CD4-positive, alpha-beta T cell (primary cell): Measurements from ENCODE around the gene QRSL1. TPM values are rescaled to one million over a fixed set of nuclear protein-coding genes. Genes with fewer than 3 reads are reported as not detected.

Source experiments
- ATAC-seq: fragments of 200-7000 bp; cut with Tn5 transposase; one replicate; pipeline ENCODE4 v1.10.0; 2022; ENCODE audit warnings: mild to moderate bottlenecking; ENCODE audit not compliant: poor library complexity
- CTCF ChIA-PET: fragments of 350-600 bp; sonication (Branson Sonifier 250); formaldehyde crosslinking; loops from one replicate; lab custom pipeline; 2021; ENCODE audit warnings: antibody characterized with exemption, inconsistent platforms; lab: Charles Lee
- POLR2A ChIA-PET: fragments of 350-600 bp; sonication (Branson Sonifier 250); formaldehyde crosslinking; loops from one replicate; lab custom pipeline; 2021; ENCODE audit warnings: antibody characterized with exemption, inconsistent platforms; lab: Charles Lee
- DNase-seq, 14 experiments: peaks; one replicate each; pipeline ENCODE4 v3.0.0-alpha.2; 2013 to 2020; ENCODE audit warnings: mixed read lengths in 2 of 14
- H3K27ac ChIP-seq, 2 donors: one replicate each; pipeline versions ENCODE4 v1.5.1 to v1.7.0; 2013; ENCODE audit warnings: low read length in 2 of 2, low read depth in 1 of 2, mild to moderate bottlenecking in 1 of 2
- H3K27me3 ChIP-seq, 2 experiments: 1 replicate in 1 of 2; 2 replicates in 1 of 2; pipeline versions ENCODE4 v1.6.1 to v1.7.0; 2013; ENCODE audit warnings: low read length in 2 of 2, control low read depth in 1 of 2, mild to moderate bottlenecking in 1 of 2, moderate library complexity in 1 of 2; ENCODE audit not compliant: insufficient read depth in 2 of 2, control insufficient read depth in 1 of 2
- H3K36me3 ChIP-seq: one replicate; pipeline ENCODE4 v1.6.1; 2013; ENCODE audit warnings: low read length, control low read depth; ENCODE audit not compliant: insufficient read depth
- H3K4me1 ChIP-seq: one replicate; pipeline ENCODE4 v1.6.1; 2013; ENCODE audit warnings: low read length, control low read depth; ENCODE audit not compliant: insufficient read depth
- H3K4me3 ChIP-seq: one replicate; pipeline ENCODE4 v1.5.1; 2013; ENCODE audit warnings: mild to moderate bottlenecking, low read length, moderate library complexity
- H3K9me3 ChIP-seq, 2 experiments: 1 replicate in 1 of 2; 2 replicates in 1 of 2; pipeline versions ENCODE4 v1.6.1 to v1.7.0; 2013; ENCODE audit warnings: low read length in 2 of 2, mild to moderate bottlenecking in 2 of 2, control low read depth in 1 of 2, moderate library complexity in 1 of 2; ENCODE audit not compliant: control insufficient read depth in 1 of 2, insufficient read depth in 1 of 2
- H3K27ac Mint-ChIP-seq: one replicate; pipeline ENCODE4 v1.8.0; 2020; ENCODE audit warnings: mixed read lengths
- H3K27me3 Mint-ChIP-seq: one replicate; pipeline ENCODE4 v1.8.0; 2021; ENCODE audit warnings: mixed read lengths
- H3K36me3 Mint-ChIP-seq: one replicate; pipeline ENCODE4 v1.8.0; 2021; ENCODE audit warnings: low read depth, mixed read lengths
- H3K4me1 Mint-ChIP-seq: one replicate; pipeline ENCODE4 v1.8.0; 2021; ENCODE audit warnings: low read depth, mixed read lengths
- H3K4me3 Mint-ChIP-seq: one replicate; pipeline ENCODE4 v1.8.0; 2020; ENCODE audit warnings: mild to moderate bottlenecking, mixed read lengths
- H3K9me3 Mint-ChIP-seq: one replicate; pipeline ENCODE4 v1.8.0; 2020; ENCODE audit warnings: mixed read lengths
- CTCF ChIP-seq: fragments of 200-600 bp; IDR thresholded peaks from one replicate; pipeline ENCODE4 v1.8.0; 2022; ENCODE audit warnings: antibody characterized with exemption, mild to moderate bottlenecking
- intact Hi-C, 2 experiments: fragments of 100-400 bp; cut with DNase I in 1 of 2; cut with micrococcal nuclease in 1 of 2; formaldehyde crosslinking; loops; one replicate each; pipeline versions ENCODE4 v1.15.1 to v1.9.0; 2023 to 2025; cut with DNase I, micrococcal nuclease
- total RNA-seq, 174 experiments: library from RNA in 2 of 174; stranded (reverse) in 2 of 174; gene quantifications; one replicate each; pipeline ENCODE4 v1.2.3 and lab custom pipeline; 2021 to 2026

The QRSL1 gene
- total RNA-seq, 2 experiments from 2014 or later = 7.3 to 9.3 TPM

GRCh38 chr6:106591111-106591825, 38.1 kb upstream of the QRSL1 start:
- POLR2A ChIA-PET = no interaction called here
- Mint-ChIP-seq H3K9me3 (no peaks in the 10 kb centered on the region), H3K27me3 (no peaks in the 10 kb centered on the region), H3K4me3 (no peak overlapping the region), H3K36me3 (peaks cover 41% of the 10 kb centered on the region), H3K4me1 (no peaks in the 10 kb centered on the region), H3K27ac (no peak overlapping the region)
- no peak for DNase-seq
- intact Hi-C loops = no loop called here
- H3K27me3 ChIP-seq = no peaks in the 10 kb centered on the region
- no peaks in the 10 kb centered on the region for H3K4me1 ChIP-seq
- ATAC-seq = no peak
- CTCF ChIA-PET = no interaction called here
- no peak overlapping the region for H3K27ac ChIP-seq
- no peak for TF ChIP-seq CTCF
- no peaks in the 10 kb centered on the region for H3K9me3 ChIP-seq
- H3K36me3 ChIP-seq = peaks cover 14% of the 10 kb centered on the region
- H3K4me3 ChIP-seq = no peak overlapping the region

GRCh38 chr6:106599440-106599839, 29.9 kb upstream of the QRSL1 start:
- TF ChIP-seq CTCF = no peak
- no peak for ATAC-seq
- POLR2A ChIA-PET = no interaction called here
- CTCF ChIA-PET = no interaction called here
- H3K27ac Mint-ChIP-seq = no peak overlapping the region
- H3K9me3 ChIP-seq = no peaks in the 10 kb centered on the region
- H3K27me3 ChIP-seq = no peaks in the 10 kb centered on the region
- no peak overlapping the region for H3K4me3 Mint-ChIP-seq
- no peak overlapping the region for H3K27ac ChIP-seq
- no peaks in the 10 kb centered on the region for H3K27me3 Mint-ChIP-seq
- no peaks in the 10 kb centered on the region for H3K4me1 Mint-ChIP-seq
- no peak overlapping the region for H3K4me3 ChIP-seq
- H3K36me3 ChIP-seq = peaks cover 4% of the 10 kb centered on the region
- DNase-seq = no peak
- no peaks in the 10 kb centered on the region for H3K4me1 ChIP-seq
- intact Hi-C loops = no loop called here
- H3K9me3 Mint-ChIP-seq = no peaks in the 10 kb centered on the region
- peaks cover 52% of the 10 kb centered on the region for H3K36me3 Mint-ChIP-seq

- POLR2A ChIA-PET = interaction anchor here (0.5 kb wide), 1 partner anchor 404 kb away, joined by 4 read pairs; no protein-coding TSS in a partner anchor
- ATAC-seq (no peak), DNase-seq (no peak)
- no peak overlapping the region for H3K27ac Mint-ChIP-seq
- H3K4me3 Mint-ChIP-seq = no peak overlapping the region
- Histone ChIP-seq H3K27ac (no peak overlapping the region), H3K4me1 (no peaks in the 10 kb centered on the region), H3K36me3 (peaks cover 7% of the 10 kb centered on the region), H3K27me3 (no peaks in the 10 kb centered on the region), H3K4me3 (no peak overlapping the region), H3K9me3 (no peaks in the 10 kb centered on the region)
- CTCF ChIA-PET = no interaction called here
- peaks cover 58% of the 10 kb centered on the region for H3K36me3 Mint-ChIP-seq
- no peaks in the 10 kb centered on the region for H3K4me1 Mint-ChIP-seq
- no peaks in the 10 kb centered on the region for H3K9me3 Mint-ChIP-seq
- intact Hi-C loops = loop anchor here in 1 of 2 experiments (10.0 kb wide), 1 partner anchor 394 kb away; no protein-coding TSS in a partner anchor
- TF ChIP-seq CTCF = no peak
- H3K27me3 Mint-ChIP-seq = no peaks in the 10 kb centered on the region
Measured at GRCh38 chr6:106600329-106600728, 29.0 kb upstream of the QRSL1 start.
